ENCODE measurements around the gene NCAM1.

DNA sequence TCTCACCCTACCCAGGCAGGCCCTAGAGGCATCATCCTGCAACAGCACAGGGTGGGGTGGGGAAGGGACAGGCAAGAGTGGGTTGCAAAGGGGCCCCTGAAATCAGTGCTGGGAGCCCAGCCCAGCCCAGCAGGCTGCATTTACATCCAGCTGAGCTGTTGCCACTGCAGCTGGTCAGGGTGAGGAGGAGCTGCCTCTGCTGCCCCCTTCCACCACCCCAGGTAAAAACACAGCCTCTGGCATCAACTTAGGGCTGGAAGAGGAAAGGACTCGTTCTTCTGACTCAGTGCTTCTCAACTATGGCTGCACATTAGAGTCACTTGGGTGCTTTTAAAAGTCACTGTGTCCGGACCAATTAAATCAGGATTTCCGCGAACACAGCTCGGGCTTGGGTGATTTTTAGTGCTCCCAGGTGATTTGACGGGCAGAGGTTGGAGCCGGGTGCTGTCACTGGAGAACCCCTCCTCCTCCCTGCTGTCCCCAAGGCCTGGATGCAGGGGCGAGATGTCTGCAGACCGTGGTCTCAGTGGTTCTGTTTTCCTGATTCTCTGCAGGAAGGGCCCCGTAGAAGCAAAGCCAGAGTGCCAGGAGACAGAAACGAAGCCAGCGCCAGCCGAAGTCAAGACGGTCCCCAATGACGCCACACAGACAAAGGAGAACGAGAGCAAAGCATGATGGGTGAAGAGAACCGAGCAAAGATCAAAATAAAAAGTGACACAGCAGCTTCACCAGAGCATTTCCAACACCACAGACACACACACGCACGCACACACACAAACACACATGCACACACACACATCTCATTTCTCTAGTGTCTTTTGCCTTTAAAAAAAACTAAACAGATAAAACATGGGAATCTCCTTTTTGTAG is 313.7 kb downstream of the NCAM1 start:
- TF ChIP-seq, protein P1, sequence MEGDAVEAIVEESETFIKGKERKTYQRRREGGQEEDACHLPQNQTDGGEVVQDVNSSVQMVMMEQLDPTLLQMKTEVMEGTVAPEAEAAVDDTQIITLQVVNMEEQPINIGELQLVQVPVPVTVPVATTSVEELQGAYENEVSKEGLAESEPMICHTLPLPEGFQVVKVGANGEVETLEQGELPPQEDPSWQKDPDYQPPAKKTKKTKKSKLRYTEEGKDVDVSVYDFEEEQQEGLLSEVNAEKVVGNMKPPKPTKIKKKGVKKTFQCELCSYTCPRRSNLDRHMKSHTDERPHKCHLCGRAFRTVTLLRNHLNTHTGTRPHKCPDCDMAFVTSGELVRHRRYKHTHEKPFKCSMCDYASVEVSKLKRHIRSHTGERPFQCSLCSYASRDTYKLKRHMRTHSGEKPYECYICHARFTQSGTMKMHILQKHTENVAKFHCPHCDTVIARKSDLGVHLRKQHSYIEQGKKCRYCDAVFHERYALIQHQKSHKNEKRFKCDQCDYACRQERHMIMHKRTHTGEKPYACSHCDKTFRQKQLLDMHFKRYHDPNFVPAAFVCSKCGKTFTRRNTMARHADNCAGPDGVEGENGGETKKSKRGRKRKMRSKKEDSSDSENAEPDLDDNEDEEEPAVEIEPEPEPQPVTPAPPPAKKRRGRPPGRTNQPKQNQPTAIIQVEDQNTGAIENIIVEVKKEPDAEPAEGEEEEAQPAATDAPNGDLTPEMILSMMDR (IDR thresholded peaks at IDR 0.05), result no peak
- TF ChIP-seq POLR2A (IDR thresholded peaks at IDR 0.05), result no peak

Data from right lobe of liver (tissue), 4 donors.